Neural crest cell (in vitro differentiated cells): ENCODE measurements around the gene CHTF8. TPM values are rescaled to one million over a fixed set of nuclear protein-coding genes. Genes with fewer than 3 reads are reported as not detected.

Source experiments
- DNase-seq: peaks from one replicate; pipeline ENCODE4 v3.0.0; 2021; ENCODE audit warnings: low read depth, mixed read lengths, low spot score
- H3K27ac Mint-ChIP-seq: one replicate; pipeline ENCODE4 v1.8.0; 2021; ENCODE audit warnings: mild to moderate bottlenecking, mixed read lengths; ENCODE audit not compliant: unreplicated experiment
- H3K27me3 Mint-ChIP-seq: 2 replicates; pipeline ENCODE4 v1.8.0; 2021; ENCODE audit warnings: low read depth, mild to moderate bottlenecking, mixed read lengths
- H3K36me3 Mint-ChIP-seq: 2 replicates; pipeline ENCODE4 v1.8.0; 2021; ENCODE audit warnings: low read depth, mild to moderate bottlenecking, mixed read lengths
- H3K4me1 Mint-ChIP-seq: 2 replicates; pipeline ENCODE4 v1.8.0; 2021; ENCODE audit warnings: mixed read lengths
- H3K4me3 Mint-ChIP-seq: one replicate; pipeline ENCODE4 v1.8.0; 2021; ENCODE audit warnings: mild to moderate bottlenecking, mixed read lengths
- H3K9me3 Mint-ChIP-seq: 2 replicates; pipeline ENCODE4 v1.8.0; 2021; ENCODE audit warnings: mixed read lengths
- total RNA-seq: library from RNA; stranded (reverse); gene quantifications from 2 replicates; pipeline ENCODE4 v1.2.1, GENCODE V29; 2021
- TF ChIP-seq, protein P1 (sequence below): fragments of 200-600 bp; sonication (generic); conservative IDR thresholded peaks from 2 replicates; pipeline ENCODE4 v1.5.0; 2021; ENCODE audit warnings: antibody characterized with exemption, mild to moderate bottlenecking

The CHTF8 gene
- total RNA-seq, 1 donor from 2014 or later = 139 TPM

DNA sequence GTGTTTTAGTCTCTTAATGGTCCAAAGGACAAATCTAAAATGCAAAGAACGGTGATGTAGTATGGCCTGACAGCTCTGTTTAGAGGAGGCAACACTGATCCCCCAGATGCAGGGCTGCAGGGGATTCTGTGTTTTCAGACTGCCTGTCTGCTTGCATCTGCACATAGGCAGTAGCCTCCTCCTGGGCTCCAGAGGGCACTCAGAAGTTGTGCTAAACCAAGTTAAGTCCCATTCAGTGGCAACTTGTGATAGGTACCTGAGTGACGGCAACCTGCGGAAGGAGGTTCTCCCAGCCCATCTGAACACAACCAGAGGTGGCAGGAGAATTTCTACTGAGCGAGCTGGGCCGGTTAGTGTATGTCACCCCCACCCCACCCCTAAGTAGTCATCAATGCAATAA is 17.0 kb downstream of the CHTF8 start:
- H3K4me3 Mint-ChIP-seq = no peak overlapping the region
- TF ChIP-seq, protein P1, sequence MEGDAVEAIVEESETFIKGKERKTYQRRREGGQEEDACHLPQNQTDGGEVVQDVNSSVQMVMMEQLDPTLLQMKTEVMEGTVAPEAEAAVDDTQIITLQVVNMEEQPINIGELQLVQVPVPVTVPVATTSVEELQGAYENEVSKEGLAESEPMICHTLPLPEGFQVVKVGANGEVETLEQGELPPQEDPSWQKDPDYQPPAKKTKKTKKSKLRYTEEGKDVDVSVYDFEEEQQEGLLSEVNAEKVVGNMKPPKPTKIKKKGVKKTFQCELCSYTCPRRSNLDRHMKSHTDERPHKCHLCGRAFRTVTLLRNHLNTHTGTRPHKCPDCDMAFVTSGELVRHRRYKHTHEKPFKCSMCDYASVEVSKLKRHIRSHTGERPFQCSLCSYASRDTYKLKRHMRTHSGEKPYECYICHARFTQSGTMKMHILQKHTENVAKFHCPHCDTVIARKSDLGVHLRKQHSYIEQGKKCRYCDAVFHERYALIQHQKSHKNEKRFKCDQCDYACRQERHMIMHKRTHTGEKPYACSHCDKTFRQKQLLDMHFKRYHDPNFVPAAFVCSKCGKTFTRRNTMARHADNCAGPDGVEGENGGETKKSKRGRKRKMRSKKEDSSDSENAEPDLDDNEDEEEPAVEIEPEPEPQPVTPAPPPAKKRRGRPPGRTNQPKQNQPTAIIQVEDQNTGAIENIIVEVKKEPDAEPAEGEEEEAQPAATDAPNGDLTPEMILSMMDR = no peak
- no peak overlapping the region for H3K27ac Mint-ChIP-seq
- peaks cover 18% of the 10 kb centered on the region for H3K36me3 Mint-ChIP-seq
- DNase-seq = no peak
- H3K4me1 Mint-ChIP-seq = peaks cover 4% of the 10 kb centered on the region
- H3K9me3 Mint-ChIP-seq = no peaks in the 10 kb centered on the region
- H3K27me3 Mint-ChIP-seq = peaks cover 2% of the 10 kb centered on the region

DNA sequence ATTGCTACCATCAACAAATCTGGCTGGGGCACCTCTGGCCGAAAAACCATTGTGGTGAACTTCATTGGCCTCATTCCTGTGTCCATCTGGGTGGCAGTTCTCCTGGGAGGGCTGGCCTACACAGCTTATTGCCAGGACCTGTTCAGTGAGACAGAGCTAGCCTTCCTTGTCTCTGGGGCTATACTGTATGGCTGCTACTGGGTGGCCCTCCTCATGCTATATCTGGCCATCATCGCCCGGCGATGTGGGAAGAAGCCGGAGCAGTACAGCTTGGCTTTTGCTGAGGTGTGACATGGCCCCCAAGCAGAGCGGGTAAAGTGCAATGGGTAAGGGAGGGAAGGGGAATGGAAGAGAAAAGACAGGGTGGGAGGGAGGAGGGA is 17.4 kb downstream of the CHTF8 start:
- H3K27ac Mint-ChIP-seq = no peak overlapping the region
- peaks cover 18% of the 10 kb centered on the region for H3K36me3 Mint-ChIP-seq
- H3K4me1 Mint-ChIP-seq = peaks cover 4% of the 10 kb centered on the region
- DNase-seq = no peak
- TF ChIP-seq, protein P1 = no peak
- H3K27me3 Mint-ChIP-seq = peaks cover 3% of the 10 kb centered on the region
- no peak overlapping the region for H3K4me3 Mint-ChIP-seq
- no peaks in the 10 kb centered on the region for H3K9me3 Mint-ChIP-seq

DNA sequence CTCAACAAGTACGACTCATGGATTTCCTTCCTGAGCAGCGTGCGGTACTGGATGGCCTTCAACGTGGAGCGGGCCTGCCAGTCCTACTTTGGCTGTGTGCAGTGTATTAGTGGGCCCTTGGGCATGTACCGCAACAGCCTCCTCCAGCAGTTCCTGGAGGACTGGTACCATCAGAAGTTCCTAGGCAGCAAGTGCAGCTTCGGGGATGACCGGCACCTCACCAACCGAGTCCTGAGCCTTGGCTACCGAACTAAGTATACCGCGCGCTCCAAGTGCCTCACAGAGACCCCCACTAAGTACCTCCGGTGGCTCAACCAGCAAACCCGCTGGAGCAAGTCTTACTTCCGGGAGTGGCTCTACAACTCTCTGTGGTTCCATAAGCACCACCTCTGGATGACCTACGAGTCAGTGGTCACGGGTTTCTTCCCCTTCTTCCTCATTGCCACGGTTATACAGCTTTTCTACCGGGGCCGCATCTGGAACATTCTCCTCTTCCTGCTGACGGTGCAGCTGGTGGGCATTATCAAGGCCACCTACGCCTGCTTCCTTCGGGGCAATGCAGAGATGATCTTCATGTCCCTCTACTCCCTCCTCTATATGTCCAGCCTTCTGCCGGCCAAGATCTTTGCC is 17.9 kb downstream of the CHTF8 start:
- H3K4me1 Mint-ChIP-seq = peaks cover 4% of the 10 kb centered on the region
- TF ChIP-seq, protein P1 = no peak
- H3K27me3 Mint-ChIP-seq = peaks cover 4% of the 10 kb centered on the region
- DNase-seq = no peak
- H3K4me3 Mint-ChIP-seq = no peak overlapping the region
- no peaks in the 10 kb centered on the region for H3K9me3 Mint-ChIP-seq
- H3K27ac Mint-ChIP-seq = no peak overlapping the region
- H3K36me3 Mint-ChIP-seq = peaks cover 20% of the 10 kb centered on the region

DNA sequence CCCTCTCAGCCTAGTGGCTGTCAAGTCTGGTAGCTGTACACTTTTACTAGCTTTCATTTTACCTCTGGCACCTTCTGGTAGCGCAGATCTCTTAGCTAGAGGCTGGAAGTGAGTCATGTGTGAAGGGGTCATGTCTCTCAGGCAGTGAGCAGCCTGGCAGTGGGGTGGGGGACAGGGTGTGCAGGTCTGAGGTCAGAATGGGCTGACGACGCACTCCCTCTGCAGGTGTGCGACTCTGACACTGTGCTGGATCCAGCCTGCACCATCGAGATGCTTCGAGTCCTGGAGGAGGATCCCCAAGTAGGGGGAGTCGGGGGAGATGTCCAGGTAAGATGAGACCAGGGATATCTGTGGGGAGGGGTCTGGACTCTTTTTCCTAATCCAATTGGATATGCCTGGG is 19.2 kb downstream of the CHTF8 start:
- H3K27ac Mint-ChIP-seq = no peak overlapping the region
- no peak for DNase-seq
- no peak overlapping the region for H3K4me3 Mint-ChIP-seq
- H3K27me3 Mint-ChIP-seq = peaks cover 15% of the 10 kb centered on the region
- TF ChIP-seq, protein P1 = no peak
- H3K36me3 Mint-ChIP-seq = peaks cover 17% of the 10 kb centered on the region
- no peaks in the 10 kb centered on the region for H3K9me3 Mint-ChIP-seq
- peaks cover 10% of the 10 kb centered on the region for H3K4me1 Mint-ChIP-seq

DNA sequence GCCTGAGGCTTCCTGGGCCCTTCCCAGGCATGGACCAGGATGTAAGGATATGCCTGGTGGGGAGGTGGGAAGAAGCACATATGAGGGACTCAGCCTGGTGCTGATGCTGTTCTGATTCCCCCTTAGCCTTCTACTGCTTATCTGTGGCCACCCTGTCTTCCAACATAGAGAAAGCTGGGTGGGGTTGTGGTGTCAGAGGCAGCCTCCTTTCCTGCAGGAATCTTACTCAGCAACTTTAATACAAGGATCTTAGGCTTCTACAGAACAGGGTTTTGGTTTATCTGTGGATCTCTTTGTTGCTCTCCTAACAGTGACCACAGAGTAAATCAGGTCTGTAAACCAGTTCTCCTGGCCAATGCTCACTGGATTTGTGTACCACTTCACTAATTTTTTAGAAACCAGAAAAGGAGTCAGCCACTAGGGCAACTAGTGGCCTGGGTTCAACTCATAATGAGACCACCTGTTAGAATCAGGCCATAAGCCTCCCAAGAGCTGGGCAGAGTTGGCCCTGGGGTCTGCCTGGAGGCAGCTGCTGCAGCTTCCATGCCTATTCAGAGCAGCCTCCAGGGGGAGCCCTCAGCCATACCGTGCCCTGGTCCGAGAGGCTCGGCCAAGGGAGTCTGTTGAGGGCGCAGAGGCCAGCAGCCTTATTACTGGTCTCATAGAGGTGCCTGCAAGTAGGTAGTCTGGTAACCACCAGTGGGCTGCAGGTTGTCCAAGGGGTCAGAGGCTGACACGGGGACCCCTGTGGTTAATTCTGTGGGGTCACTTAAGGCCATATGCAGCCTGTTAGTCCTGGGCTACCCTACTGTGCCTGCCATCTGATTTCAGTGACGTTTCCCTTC is 19.9 kb downstream of the CHTF8 start:
- no peak overlapping the region for H3K27ac Mint-ChIP-seq
- H3K27me3 Mint-ChIP-seq = peaks cover 22% of the 10 kb centered on the region
- H3K4me3 Mint-ChIP-seq = peak overlapping the region; percentile 70
- peaks cover 13% of the 10 kb centered on the region for H3K36me3 Mint-ChIP-seq
- TF ChIP-seq, protein P1 = peak; percentile 74
- DNase-seq = peak; percentile 77
- H3K4me1 Mint-ChIP-seq = peaks cover 16% of the 10 kb centered on the region
- no peaks in the 10 kb centered on the region for H3K9me3 Mint-ChIP-seq
